ENCODE measurements around the gene C19orf53.
"Not testable (repeated sequence)": the region's sequence is repeated elsewhere in the genome, so short reads cannot be mapped to it uniquely, and the experiment has no call there.

C19orf53 gene

GRCh38 chr19:13764101-13764807 is 10.0 kb upstream of the C19orf53 start, which contains the start of gene MRI1:
Gene MRI1 (plus strand): TSS chr19:13764522. CDS start chr19:13764589, 67 bp downstream.
- DNase-seq (ENCODE audit: low read depth): peak; percentile 80

GRCh38 chr19:13764821-13765394 is 9.3 kb upstream of the C19orf53 start:
- DNase-seq (ENCODE audit: low read depth): peak; percentile 30

- DNase-seq (ENCODE audit: low read depth): peak; percentile 18
These were observed 8.7 kb upstream of the C19orf53 start for GRCh38 chr19:13765395-13766094.

- DNase-seq (ENCODE audit: low read depth): no peak
These were observed 8.2 kb upstream of the C19orf53 start for GRCh38 chr19:13766095-13766481.

DNA sequence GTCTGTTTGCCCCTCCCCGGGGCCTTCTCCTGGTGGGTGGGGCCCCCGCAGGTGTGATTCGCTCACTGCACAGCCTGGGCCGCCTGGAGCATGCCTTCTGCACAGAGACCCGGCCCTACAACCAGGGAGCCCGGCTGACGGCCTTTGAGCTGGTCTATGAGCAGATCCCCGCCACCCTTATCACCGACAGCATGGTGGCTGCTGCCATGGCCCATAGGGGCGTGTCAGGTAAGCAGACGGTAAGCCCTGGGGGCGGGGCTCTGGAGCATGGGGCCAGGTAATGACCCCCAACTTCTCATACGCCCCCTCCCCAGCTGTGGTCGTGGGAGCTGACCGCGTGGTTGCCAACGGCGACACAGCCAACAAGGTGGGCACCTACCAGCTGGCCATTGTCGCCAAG is 5.7 kb upstream of the C19orf53 start:
- DNase-seq (ENCODE audit: low read depth): no peak

- no peak for DNase-seq (ENCODE audit: low read depth)
These were observed 4.1 kb upstream of the C19orf53 start for GRCh38 chr19:13770013-13770635.

DNA sequence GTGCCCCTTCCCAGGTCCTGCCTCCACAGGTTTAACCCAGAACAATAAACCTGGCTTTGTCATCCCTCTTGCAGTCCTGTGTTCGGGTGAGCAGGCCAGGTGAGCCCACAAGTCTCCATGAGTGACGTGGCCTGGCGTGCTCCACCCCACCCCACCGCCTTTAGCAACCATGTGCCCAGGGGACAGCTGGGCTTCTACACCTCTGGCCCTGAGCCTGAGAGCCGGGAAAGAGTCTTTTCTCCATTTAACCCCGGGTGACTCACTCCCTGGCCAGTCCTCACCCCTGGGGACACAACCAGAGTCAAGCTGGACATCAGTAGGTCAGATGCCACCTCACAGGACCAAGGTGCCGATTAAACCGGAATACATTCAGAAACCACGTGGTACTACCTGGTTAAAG is 4.1 kb downstream of the C19orf53 start:
- no peak for DNase-seq (ENCODE audit: low read depth)

- no peak for DNase-seq (ENCODE audit: low read depth)
These were observed 4.6 kb downstream of the C19orf53 start for GRCh38 chr19:13778847-13779246.

- DNase-seq (ENCODE audit: low read depth): not testable (repeated sequence)
These were observed 5.5 kb downstream of the C19orf53 start for GRCh38 chr19:13779794-13780193.

- peak; percentile 95 for DNase-seq (ENCODE audit: low read depth)
These were observed 7.3 kb downstream of the C19orf53 start for GRCh38 chr19:13781547-13781946.

GRCh38 chr19:13782537-13782936 is 8.3 kb downstream of the C19orf53 start:
- DNase-seq (ENCODE audit: low read depth): no peak

- DNase-seq (ENCODE audit: low read depth): no peak
These were observed 9.6 kb downstream of the C19orf53 start for GRCh38 chr19:13783565-13784500.

- DNase-seq (ENCODE audit: low read depth): peak; percentile 80
These were observed 10.6 kb downstream of the C19orf53 start for GRCh38 chr19:13784731-13785452.

DNA sequence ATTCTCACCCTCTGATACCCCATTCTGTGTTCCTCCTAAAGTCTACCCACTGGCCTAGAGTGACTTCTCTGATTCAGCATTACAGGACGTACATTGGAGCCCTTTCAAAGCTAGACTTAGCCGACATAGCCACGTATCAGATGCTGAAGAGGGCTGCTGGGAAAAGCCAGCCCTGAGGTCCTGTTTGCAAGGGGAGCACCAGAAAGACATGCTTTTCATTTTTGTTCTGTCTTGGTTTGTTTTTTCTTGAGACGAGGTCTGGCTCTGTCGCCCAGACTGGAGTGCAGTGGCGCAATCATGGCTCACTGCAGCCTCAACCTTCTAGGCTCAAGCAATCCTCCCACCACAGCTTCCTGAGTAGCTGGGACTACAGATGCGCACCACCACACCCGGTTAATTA is 14.7 kb downstream of the C19orf53 start:
- DNase-seq (ENCODE audit: low read depth): peak; percentile 97

DNA sequence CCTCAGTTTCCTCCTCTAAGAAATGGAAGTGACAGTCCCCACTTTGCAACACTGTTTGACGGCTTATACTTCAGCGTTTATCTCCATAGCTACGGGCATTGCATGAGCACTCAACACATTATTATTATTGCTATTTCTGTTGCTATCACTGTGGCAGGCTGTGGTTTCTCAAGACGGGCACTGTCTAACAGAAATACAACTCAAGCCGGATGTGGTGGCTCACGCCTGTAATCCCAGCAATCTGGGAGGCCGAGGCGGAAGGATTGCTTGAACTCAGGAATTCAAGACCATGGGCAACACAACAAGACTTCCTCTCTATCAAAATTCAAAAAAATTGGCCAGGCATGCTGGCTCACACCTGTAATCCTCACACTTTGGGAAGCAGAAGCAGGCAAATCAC is 16.1 kb downstream of the C19orf53 start:
- peak; percentile 49 for DNase-seq (ENCODE audit: low read depth)

DNA sequence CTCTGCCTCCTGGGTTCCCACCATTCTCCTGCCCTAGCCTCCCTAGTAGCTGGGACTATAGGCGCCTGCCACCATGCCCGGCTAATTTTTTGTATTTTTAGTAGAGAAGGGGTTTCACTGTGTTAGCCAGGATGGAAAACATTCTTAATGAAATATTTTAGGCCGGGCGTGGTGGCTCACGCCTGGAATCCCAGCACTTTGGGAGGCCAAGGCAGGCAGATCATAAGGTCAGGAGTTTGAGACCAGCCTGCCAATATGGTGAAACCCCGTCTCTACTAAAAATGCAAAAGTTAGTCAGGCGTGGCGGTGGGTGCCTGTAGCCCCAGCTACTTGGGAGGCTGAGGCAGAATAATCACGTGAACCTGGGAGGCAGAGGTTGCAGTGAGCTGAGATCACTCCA is 19.1 kb downstream of the C19orf53 start:
- not testable (repeated sequence) for DNase-seq (ENCODE audit: low read depth)

DNA sequence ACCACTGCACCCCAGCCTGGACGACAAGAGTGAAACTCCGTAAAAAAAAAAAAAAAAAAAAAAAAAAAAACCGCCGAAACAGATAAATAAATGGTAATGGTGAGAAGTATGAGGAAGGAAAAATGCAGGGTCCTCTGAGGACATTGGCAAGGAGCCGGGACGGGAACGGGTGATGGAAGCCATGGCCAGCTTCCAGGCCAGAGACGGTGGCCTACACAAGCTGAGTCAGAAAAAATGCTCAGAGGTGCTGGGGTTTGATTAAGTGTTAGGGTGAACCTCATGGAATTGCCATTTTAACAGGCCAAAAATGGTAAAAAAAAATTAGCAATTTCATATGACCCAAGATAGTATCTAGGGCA is 20.1 kb downstream of the C19orf53 start:
- peak; percentile 99 for DNase-seq (ENCODE audit: low read depth)

DNA sequence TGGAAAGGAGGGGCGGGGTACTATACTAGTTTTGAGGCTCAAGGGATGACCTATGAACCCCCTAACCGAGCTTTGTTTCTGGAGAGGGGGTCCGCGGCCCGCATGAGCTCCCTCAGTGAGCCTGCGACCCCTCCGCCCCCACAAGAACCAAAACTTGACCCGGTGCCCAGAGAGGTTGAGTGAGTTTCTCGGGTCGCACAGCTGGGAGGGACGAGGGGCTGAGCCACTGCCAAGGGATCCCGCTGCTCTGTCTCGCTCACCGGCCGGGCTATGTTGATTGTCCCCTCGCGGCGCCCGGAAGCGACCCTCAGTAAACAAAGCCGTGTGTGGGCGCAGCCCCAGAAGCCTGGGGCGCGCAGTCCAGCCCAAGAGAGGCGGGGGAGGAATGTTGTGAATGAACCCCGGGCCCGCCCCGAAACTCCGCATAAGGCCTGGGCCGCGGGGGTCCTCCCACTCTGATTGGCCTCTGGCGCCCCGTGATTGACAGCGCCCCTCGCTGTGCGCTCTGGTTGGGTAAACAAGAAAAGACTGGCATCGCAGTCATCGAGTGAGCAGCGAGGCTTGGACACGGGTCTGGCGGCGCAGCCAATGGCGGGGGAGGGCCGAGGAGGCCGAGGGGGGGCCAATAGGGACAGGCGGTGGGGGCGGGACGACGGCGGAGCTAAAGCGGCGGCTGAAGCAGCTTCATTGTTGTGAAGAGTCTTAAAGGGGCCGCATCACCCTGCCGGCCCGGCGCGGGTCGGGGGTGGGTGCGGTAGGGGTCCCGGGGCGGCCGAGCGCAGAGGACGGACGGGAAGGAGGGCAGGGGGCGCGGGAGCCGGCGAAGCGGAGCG is 20.7 kb downstream of the C19orf53 start, which contains the start of gene ZSWIM4:
ZSWIM4 (plus strand) TSS at position 687 of the 833 bp plus-strand sequence. CDS start 206 bp downstream, outside the sequence.
- DNase-seq (ENCODE audit: low read depth): peak; percentile 100

GRCh38 chr19:13795595-13796300 is 21.5 kb downstream of the C19orf53 start:
- DNase-seq (ENCODE audit: low read depth): peak; percentile 33
